ENCODE measurements around the gene GPR132. TPM values are rescaled to one million over a fixed set of nuclear protein-coding genes. Genes with fewer than 3 reads are reported as not detected.
A peak's percentile ranks its signal among the peaks of the same experiment; 100 is the strongest.

GPR132 gene
- total and polyA plus RNA-seq, 9 of the 15 experiments (the other 6 are each of a cell fraction or from before 2014, with no cell fraction given), result 0.01 to 1.1 (median 0.25) TPM; not detected in 1

DNA sequence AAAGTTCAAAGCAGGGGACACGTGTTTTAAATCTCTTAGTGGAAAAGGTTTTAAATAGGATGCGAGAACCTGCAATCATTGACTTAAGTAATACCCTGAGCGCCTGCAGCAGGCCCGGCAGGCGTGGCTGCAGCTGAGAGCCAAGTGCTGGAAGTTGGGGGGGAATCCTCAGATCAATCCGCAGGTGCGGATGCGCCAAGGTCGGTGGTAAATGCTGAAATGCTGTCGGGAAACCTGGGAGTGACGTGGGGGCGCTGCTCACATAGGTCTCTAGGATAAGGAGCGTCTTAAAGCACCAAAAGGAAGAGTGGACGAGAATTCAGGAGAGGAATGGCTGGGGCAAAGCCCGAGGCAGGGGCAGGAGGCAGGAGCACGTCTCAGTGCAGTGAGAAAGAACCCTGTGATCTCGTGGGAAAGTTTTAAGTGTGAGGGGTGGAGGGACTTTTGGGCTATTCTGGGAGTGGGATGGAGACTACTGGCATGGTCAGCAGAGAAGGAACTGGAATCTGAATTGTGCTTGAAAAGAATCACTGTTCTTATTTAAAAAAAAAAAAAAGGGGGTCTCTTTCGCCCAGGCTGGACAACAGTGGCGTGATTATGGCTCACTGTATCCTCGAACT, 43.5 kb downstream of the GPR132 start (continued):
- TF ChIP-seq ZNF146 (CRISPR knock-in tag; IDR thresholded peaks at IDR 0.05; ENCODE audit: unreplicated experiment) (no peak), LCOR (CRISPR knock-in tag; IDR thresholded peaks at IDR 0.05) (no peak), SREBF1 (IDR thresholded peaks at IDR 0.05; ENCODE audit: borderline replicate concordance, low read depth, low read length) (no peak), MTA2 (IDR thresholded peaks at IDR 0.05; ENCODE audit: low read depth) (no peak), PKNOX1 (IDR thresholded peaks at IDR 0.05) (peak; percentile 61), MYC (IDR thresholded peaks at IDR 0.05; ENCODE audit: low read depth, low read length) (no peak; the same call in 1 of the 2 replicates), MYC (CRISPR knock-in tag; IDR thresholded peaks at IDR 0.05; ENCODE audit: borderline replicate concordance, low read depth) (no peak; the same call in 1 of the 2 replicates), BDP1 (IDR thresholded peaks at IDR 0.05; ENCODE audit: insufficient read depth, insufficient read length) (no peak)
- TF ChIP-seq, protein P1, sequence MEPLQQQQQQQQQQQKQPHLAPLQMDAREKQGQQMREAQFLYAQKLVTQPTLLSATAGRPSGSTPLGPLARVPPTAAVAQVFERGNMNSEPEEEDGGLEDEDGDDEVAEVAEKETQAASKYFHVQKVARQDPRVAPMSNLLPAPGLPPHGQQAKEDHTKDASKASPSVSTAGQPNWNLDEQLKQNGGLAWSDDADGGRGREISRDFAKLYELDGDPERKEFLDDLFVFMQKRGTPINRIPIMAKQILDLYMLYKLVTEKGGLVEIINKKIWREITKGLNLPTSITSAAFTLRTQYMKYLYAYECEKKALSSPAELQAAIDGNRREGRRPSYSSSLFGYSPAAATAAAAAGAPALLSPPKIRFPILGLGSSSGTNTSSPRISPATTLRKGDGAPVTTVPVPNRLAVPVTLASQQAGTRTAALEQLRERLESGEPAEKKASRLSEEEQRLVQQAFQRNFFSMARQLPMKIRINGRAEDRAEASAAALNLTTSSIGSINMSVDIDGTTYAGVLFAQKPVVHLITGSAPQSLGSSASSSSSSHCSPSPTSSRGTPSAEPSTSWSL (CRISPR knock-in tag; IDR thresholded peaks at IDR 0.05; ENCODE audit: borderline replicate concordance), result no peak
- TF ChIP-seq, protein P2, sequence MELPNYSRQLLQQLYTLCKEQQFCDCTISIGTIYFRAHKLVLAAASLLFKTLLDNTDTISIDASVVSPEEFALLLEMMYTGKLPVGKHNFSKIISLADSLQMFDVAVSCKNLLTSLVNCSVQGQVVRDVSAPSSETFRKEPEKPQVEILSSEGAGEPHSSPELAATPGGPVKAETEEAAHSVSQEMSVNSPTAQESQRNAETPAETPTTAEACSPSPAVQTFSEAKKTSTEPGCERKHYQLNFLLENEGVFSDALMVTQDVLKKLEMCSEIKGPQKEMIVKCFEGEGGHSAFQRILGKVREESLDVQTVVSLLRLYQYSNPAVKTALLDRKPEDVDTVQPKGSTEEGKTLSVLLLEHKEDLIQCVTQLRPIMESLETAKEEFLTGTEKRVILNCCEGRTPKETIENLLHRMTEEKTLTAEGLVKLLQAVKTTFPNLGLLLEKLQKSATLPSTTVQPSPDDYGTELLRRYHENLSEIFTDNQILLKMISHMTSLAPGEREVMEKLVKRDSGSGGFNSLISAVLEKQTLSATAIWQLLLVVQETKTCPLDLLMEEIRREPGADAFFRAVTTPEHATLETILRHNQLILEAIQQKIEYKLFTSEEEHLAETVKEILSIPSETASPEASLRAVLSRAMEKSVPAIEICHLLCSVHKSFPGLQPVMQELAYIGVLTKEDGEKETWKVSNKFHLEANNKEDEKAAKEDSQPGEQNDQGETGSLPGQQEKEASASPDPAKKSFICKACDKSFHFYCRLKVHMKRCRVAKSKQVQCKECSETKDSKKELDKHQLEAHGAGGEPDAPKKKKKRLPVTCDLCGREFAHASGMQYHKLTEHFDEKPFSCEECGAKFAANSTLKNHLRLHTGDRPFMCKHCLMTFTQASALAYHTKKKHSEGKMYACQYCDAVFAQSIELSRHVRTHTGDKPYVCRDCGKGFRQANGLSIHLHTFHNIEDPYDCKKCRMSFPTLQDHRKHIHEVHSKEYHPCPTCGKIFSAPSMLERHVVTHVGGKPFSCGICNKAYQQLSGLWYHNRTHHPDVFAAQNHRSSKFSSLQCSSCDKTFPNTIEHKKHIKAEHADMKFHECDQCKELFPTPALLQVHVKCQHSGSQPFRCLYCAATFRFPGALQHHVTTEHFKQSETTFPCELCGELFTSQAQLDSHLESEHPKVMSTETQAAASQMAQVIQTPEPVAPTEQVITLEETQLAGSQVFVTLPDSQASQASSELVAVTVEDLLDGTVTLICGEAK (IDR thresholded peaks at IDR 0.05), result 0 out of 2 replicates have a peak, but pooled peaks have one; percentile 32
- TF ChIP-seq, protein P2 (CRISPR knock-in tag; IDR thresholded peaks at IDR 0.05), result no peak
- TF ChIP-seq, protein P3, sequence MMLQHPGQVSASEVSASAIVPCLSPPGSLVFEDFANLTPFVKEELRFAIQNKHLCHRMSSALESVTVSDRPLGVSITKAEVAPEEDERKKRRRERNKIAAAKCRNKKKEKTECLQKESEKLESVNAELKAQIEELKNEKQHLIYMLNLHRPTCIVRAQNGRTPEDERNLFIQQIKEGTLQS (IDR thresholded peaks at IDR 0.05), result no peak
- TF ChIP-seq, protein P3 (CRISPR knock-in tag; conservative IDR thresholded peaks at IDR 0.05), result no peak

All from K562 (cell line).